ENCODE measurements around the gene SPOPL. TPM values are rescaled to one million over a fixed set of nuclear protein-coding genes. Genes with fewer than 3 reads are reported as not detected.

The SPOPL gene
- total RNA-seq, 1 donor from 2014 or later: 15.1 TPM

- no peaks in the 10 kb centered on the region for H3K27me3 Mint-ChIP-seq (ENCODE audit: low read depth)
- H3K4me1 Mint-ChIP-seq (ENCODE audit: low read depth): no peaks in the 10 kb centered on the region
- no peak overlapping the region for H3K4me3 Mint-ChIP-seq (ENCODE audit: low read depth)
- no peaks in the 10 kb centered on the region for H3K9me3 Mint-ChIP-seq
- no peak overlapping the region for H3K27ac Mint-ChIP-seq
- no peak for DNase-seq (ENCODE audit: low spot score)
- intact Hi-C loops (cut with micrococcal nuclease): no loop called here
- no peaks in the 10 kb centered on the region for H3K36me3 Mint-ChIP-seq (ENCODE audit: low read depth)
Measured at GRCh38 chr2:138600732-138601457, 99.3 kb downstream of the SPOPL start.

- H3K9me3 Mint-ChIP-seq: no peaks in the 10 kb centered on the region
- H3K27me3 Mint-ChIP-seq (ENCODE audit: low read depth): no peaks in the 10 kb centered on the region
- no peak overlapping the region for H3K4me3 Mint-ChIP-seq (ENCODE audit: low read depth)
- H3K36me3 Mint-ChIP-seq (ENCODE audit: low read depth): no peaks in the 10 kb centered on the region
- no peak overlapping the region for H3K27ac Mint-ChIP-seq
- intact Hi-C loops (cut with micrococcal nuclease): no loop called here
- H3K4me1 Mint-ChIP-seq (ENCODE audit: low read depth): no peaks in the 10 kb centered on the region
- no peak for DNase-seq (ENCODE audit: low spot score)
Measured at GRCh38 chr2:138601458-138602165, 100.0 kb downstream of the SPOPL start.

GRCh38 chr2:138602166-138602460, 100.5 kb downstream of the SPOPL start:
- H3K27ac Mint-ChIP-seq: no peak overlapping the region
- H3K27me3 Mint-ChIP-seq (ENCODE audit: low read depth): no peaks in the 10 kb centered on the region
- no peaks in the 10 kb centered on the region for H3K36me3 Mint-ChIP-seq (ENCODE audit: low read depth)
- no peak overlapping the region for H3K4me3 Mint-ChIP-seq (ENCODE audit: low read depth)
- DNase-seq (ENCODE audit: low spot score): no peak
- H3K4me1 Mint-ChIP-seq (ENCODE audit: low read depth): no peaks in the 10 kb centered on the region
- intact Hi-C loops (cut with micrococcal nuclease): no loop called here
- no peaks in the 10 kb centered on the region for H3K9me3 Mint-ChIP-seq

GRCh38 chr2:138607746-138608145, 106.2 kb downstream of the SPOPL start:
- Mint-ChIP-seq H3K36me3 (ENCODE audit: low read depth) (no peaks in the 10 kb centered on the region), H3K27ac (no peak overlapping the region), H3K4me3 (ENCODE audit: low read depth) (no peak overlapping the region), H3K9me3 (no peaks in the 10 kb centered on the region), H3K27me3 (ENCODE audit: low read depth) (no peaks in the 10 kb centered on the region), H3K4me1 (ENCODE audit: low read depth) (no peaks in the 10 kb centered on the region)
- no peak for DNase-seq (ENCODE audit: low spot score)
- intact Hi-C loops (cut with micrococcal nuclease): no loop called here

- intact Hi-C loops (cut with micrococcal nuclease): no loop called here
- H3K4me1 Mint-ChIP-seq (ENCODE audit: low read depth): no peaks in the 10 kb centered on the region
- H3K27me3 Mint-ChIP-seq (ENCODE audit: low read depth): no peaks in the 10 kb centered on the region
Measured at GRCh38 chr2:138609446-138609845, 107.9 kb downstream of the SPOPL start.

GRCh38 chr2:138610201-138610953, 108.8 kb downstream of the SPOPL start:
- H3K27me3 Mint-ChIP-seq (ENCODE audit: low read depth): no peaks in the 10 kb centered on the region
- no peaks in the 10 kb centered on the region for H3K4me1 Mint-ChIP-seq (ENCODE audit: low read depth)
- H3K36me3 Mint-ChIP-seq (ENCODE audit: low read depth): no peaks in the 10 kb centered on the region
- H3K9me3 Mint-ChIP-seq: no peaks in the 10 kb centered on the region
- DNase-seq (ENCODE audit: low spot score): no peak
- no peak overlapping the region for H3K4me3 Mint-ChIP-seq (ENCODE audit: low read depth)
- intact Hi-C loops (cut with micrococcal nuclease): no loop called here
- H3K27ac Mint-ChIP-seq: no peak overlapping the region

More at GRCh38 chr2:138609446-138609845, 107.9 kb downstream of the SPOPL start:
- Mint-ChIP-seq H3K4me3 (ENCODE audit: low read depth) (no peak overlapping the region), H3K27ac (no peak overlapping the region), H3K36me3 (ENCODE audit: low read depth) (no peaks in the 10 kb centered on the region), H3K9me3 (no peaks in the 10 kb centered on the region)
- no peak for DNase-seq (ENCODE audit: low spot score)

GRCh38 chr2:138615257-138615656, 113.7 kb downstream of the SPOPL start:
- no peaks in the 10 kb centered on the region for H3K9me3 Mint-ChIP-seq

GRCh38 chr2:138617026-138617425, 115.5 kb downstream of the SPOPL start:
- Mint-ChIP-seq H3K9me3 (no peaks in the 10 kb centered on the region), H3K4me3 (ENCODE audit: low read depth) (no peak overlapping the region), H3K36me3 (ENCODE audit: low read depth) (no peaks in the 10 kb centered on the region), H3K27me3 (ENCODE audit: low read depth) (no peaks in the 10 kb centered on the region), H3K4me1 (ENCODE audit: low read depth) (no peaks in the 10 kb centered on the region), H3K27ac (no peak overlapping the region)
- intact Hi-C loops (cut with micrococcal nuclease): no loop called here
- no peak for DNase-seq (ENCODE audit: low spot score)

More at GRCh38 chr2:138615257-138615656, 113.7 kb downstream of the SPOPL start:
- Mint-ChIP-seq H3K27ac (no peak overlapping the region), H3K27me3 (ENCODE audit: low read depth) (no peaks in the 10 kb centered on the region), H3K36me3 (ENCODE audit: low read depth) (no peaks in the 10 kb centered on the region), H3K4me1 (ENCODE audit: low read depth) (no peaks in the 10 kb centered on the region), H3K4me3 (ENCODE audit: low read depth) (no peak overlapping the region)
- DNase-seq (ENCODE audit: low spot score): no peak
- intact Hi-C loops (cut with micrococcal nuclease): no loop called here

- no peak for DNase-seq (ENCODE audit: low spot score)
- Mint-ChIP-seq H3K4me1 (ENCODE audit: low read depth) (no peaks in the 10 kb centered on the region), H3K4me3 (ENCODE audit: low read depth) (no peak overlapping the region), H3K27ac (no peak overlapping the region), H3K27me3 (ENCODE audit: low read depth) (no peaks in the 10 kb centered on the region), H3K9me3 (no peaks in the 10 kb centered on the region), H3K36me3 (ENCODE audit: low read depth) (no peaks in the 10 kb centered on the region)
- intact Hi-C loops (cut with micrococcal nuclease): no loop called here
Measured at GRCh38 chr2:138618971-138619370, 117.4 kb downstream of the SPOPL start.

- intact Hi-C loops (cut with micrococcal nuclease): no loop called here
- H3K9me3 Mint-ChIP-seq: no peaks in the 10 kb centered on the region
- no peaks in the 10 kb centered on the region for H3K27me3 Mint-ChIP-seq (ENCODE audit: low read depth)
- H3K4me3 Mint-ChIP-seq (ENCODE audit: low read depth): no peak overlapping the region
- no peak for DNase-seq (ENCODE audit: low spot score)
- H3K4me1 Mint-ChIP-seq (ENCODE audit: low read depth): no peaks in the 10 kb centered on the region
- no peaks in the 10 kb centered on the region for H3K36me3 Mint-ChIP-seq (ENCODE audit: low read depth)
- no peak overlapping the region for H3K27ac Mint-ChIP-seq
Measured at GRCh38 chr2:138620431-138620830, 118.9 kb downstream of the SPOPL start.

- Mint-ChIP-seq H3K4me1 (ENCODE audit: low read depth) (no peaks in the 10 kb centered on the region), H3K4me3 (ENCODE audit: low read depth) (no peak overlapping the region), H3K27me3 (ENCODE audit: low read depth) (no peaks in the 10 kb centered on the region), H3K36me3 (ENCODE audit: low read depth) (no peaks in the 10 kb centered on the region), H3K27ac (no peak overlapping the region), H3K9me3 (no peaks in the 10 kb centered on the region)
- DNase-seq (ENCODE audit: low spot score): no peak
- intact Hi-C loops (cut with micrococcal nuclease): no loop called here
Measured at GRCh38 chr2:138621139-138621538, 119.6 kb downstream of the SPOPL start.

GRCh38 chr2:138622613-138623012, 121.0 kb downstream of the SPOPL start:
- no peaks in the 10 kb centered on the region for H3K4me1 Mint-ChIP-seq (ENCODE audit: low read depth)
- H3K27me3 Mint-ChIP-seq (ENCODE audit: low read depth): no peaks in the 10 kb centered on the region
- H3K9me3 Mint-ChIP-seq: no peaks in the 10 kb centered on the region
- DNase-seq (ENCODE audit: low spot score): no peak
- H3K36me3 Mint-ChIP-seq (ENCODE audit: low read depth): no peaks in the 10 kb centered on the region
- intact Hi-C loops (cut with micrococcal nuclease): no loop called here
- no peak overlapping the region for H3K4me3 Mint-ChIP-seq (ENCODE audit: low read depth)
- H3K27ac Mint-ChIP-seq: no peak overlapping the region
